A549 treated with AZD9567 at 1 μM for 4 hours (cell line): ENCODE measurements around the gene CYLC2. TPM values are rescaled to one million over a fixed set of nuclear protein-coding genes. Genes with fewer than 3 reads are reported as not detected.

ENCODE experiments used
- total RNA-seq: library from RNA; stranded (reverse); fragments of 200-300 nt; extraction: Qiagen RNA extraction; gene quantifications from 5 replicates; pipeline ENCODE4 v1.2.3, GENCODE V29; 2022; ENCODE audit not compliant: insufficient read depth

The CYLC2 gene, protein sequence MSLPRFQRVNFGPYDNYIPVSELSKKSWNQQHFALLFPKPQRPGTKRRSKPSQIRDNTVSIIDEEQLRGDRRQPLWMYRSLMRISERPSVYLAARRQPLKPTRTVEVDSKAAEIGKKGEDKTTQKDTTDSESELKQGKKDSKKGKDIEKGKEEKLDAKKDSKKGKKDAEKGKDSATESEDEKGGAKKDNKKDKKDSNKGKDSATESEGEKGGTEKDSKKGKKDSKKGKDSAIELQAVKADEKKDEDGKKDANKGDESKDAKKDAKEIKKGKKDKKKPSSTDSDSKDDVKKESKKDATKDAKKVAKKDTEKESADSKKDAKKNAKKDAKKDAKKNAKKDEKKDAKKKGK
- total RNA-seq = not detected in 5 replicates

DNA sequence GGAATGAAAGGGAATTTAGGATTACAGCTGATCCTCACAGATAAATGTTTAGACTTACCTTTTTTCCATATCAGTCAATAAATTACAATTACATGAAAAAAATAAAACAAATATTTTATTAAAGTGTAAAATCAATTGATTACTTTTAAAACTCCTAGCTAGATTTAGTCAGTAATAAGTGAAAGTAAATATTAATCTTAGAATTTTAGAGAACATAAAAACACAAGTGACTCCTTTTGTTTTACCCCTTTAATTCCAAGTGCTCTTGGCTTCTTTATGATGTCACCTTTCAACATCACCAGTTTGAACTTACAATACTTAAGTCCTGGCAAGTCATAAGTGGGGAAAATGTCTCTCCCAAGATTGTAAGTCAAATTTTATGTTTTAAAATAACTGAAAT, at the start of gene CYLC2:
Gene CYLC2 (plus strand): TSS at position 301 of the 400 bp plus-strand sequence. CDS start 48 bp downstream, at position 349.

